NCI-H2227 (cell line): Measurements from ENCODE around the gene CHTOP.
"Not testable (repeated sequence)": the region's sequence is repeated elsewhere in the genome, so short reads cannot be mapped to it uniquely, and the experiment has no call there.

Experiments
- DNase-seq: peaks from one replicate; lab custom pipeline; 2025; ENCODE audit not compliant: unreplicated experiment; lab: John Stamatoyannopoulos, UW

Gene CHTOP

DNA sequence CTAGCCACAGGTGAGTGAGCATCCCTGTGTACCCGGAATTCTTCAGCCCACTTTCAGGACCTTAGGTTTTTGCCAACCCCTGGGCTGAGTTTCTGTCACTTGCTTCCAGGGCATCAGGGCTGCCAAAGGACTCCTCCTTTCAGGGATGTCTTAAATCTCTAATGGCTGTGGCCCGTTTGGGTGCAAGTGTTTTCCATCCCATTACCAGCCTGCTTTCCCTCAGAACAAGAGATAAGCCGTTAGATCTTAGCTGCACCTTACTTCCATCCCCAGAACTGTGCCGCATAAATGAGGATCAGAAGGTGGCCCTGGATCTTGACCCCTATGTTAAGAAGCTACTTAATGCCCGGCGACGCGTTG, 25.3 kb downstream of the CHTOP start:
- DNase-seq, result no peak

DNA sequence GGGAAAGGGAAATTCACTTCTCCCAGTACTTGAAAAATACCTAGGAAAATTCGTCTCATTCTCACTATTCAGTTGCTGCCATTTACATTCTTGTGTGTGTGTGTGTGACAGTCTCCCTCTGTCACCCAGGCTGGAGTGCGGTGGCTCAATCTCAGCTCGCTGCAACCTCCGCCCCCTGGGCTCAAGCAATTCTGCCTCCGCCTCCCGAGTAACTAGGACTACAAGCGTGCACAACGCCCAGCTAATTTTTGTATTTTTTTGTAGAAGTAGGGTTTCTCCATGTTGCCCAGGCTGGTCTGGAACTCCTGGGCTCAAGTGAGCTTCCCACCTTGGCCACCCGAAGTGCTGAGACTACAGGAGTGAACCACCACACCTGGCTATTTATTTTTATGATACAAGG, 25.8 kb downstream of the CHTOP start:
- peak; percentile 9 for DNase-seq

DNA sequence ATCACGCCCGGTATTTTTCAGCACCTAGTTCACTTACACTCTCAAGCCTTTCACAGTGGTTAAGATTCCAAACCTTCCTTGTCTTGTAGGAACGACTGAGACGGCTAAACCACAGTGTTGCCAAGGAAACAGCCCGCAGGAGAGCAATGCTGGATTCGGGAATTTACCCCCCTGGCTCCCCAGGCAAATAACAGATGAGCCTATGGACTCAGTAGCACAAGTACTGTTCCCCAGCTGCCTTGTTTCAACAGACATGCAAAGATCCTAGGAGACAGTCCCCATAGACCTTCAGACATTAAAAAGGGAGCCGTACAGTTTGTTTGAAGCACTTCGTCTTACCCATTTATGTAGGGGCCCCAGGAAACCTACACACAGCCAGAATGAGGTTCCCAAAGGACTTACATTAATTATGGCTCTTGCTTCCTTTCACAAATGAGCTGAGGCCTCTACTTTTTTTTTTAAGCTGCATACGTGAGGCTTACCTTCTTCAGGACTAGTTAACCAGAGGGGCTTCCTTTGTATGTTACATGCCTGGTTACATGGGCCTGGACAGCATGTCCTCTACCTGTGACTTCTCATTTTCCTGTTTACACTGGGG, 27.3 kb downstream of the CHTOP start:
- no peak for DNase-seq

DNA sequence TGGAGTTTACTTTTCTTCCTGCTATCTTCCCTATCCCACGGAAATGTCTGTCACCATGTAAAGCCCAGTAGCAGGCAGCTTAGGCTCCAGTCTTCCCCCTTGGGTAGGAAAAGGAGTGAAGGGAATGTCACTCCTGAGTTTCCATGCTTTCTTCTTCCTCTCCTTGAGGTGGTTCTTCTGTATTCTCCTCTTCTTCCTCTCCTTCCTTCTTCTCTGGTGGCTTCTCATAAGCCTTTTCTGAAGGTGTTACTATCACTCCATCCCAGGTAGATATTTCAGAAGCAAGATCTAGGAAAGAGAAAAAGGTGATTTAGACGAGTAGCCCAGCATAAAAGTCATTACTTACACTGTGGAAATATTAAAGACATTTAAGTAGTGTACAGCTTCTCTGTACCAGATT, 28.4 kb downstream of the CHTOP start:
- DNase-seq, result no peak

DNA sequence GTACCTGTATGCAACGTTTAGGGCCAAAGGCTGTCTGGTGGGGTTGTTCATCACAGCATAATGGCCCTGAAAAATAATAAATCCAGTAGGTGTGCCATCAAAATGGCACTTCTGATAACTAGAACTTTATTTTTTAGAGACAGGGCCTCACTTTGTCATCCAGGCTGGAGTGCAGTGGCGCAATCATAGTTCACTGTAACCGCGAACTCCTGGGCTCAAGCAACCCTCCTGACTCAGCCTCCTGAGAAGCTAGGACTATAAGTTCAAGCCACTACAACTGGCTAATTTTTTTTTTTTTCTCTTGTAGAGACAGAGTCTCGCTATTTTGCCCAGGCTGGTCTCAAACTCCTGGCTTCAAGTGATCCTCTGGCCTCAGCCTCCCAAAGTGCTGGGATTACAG, 29.3 kb downstream of the CHTOP start:
- no peak for DNase-seq

DNA sequence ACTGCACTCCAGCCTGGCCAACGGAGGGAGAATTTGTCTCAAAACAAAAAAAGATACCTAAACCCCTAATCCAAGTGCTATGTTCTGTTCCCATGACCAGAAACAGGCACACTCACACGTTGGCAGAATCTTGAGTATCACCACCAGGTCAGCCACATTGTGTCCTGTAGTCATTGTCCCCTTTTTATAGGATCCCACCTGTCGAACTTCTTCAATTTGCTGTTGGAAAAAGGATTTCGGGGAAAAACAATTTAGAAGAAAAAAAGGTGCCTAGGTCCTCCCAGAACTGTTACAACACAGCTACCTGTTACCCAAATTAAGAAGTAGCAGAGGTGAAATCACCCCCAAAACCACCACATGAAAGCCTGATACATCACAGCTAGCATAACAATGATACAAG, 33.6 kb downstream of the CHTOP start:
- DNase-seq, result no peak

DNA sequence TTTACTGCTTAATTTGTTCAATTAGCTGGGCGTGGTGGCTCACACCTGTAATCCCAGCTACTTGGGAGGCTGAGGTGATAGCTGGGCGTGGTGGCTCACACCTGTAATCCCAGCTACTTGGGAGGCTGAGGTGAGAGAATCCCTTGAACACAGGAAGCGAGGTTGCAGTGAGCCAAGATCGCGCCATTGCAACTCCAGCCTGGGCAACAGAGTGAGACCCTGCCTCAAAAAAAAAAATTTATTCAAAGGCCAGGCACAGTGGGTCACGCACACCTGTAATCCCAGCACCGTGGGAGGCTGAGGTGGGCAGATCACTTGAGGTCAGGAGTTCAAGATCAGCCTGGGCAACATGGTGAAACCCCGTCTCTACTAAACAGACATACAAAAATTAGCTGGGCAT, 34.8 kb downstream of the CHTOP start:
- not testable (repeated sequence) for DNase-seq

DNA sequence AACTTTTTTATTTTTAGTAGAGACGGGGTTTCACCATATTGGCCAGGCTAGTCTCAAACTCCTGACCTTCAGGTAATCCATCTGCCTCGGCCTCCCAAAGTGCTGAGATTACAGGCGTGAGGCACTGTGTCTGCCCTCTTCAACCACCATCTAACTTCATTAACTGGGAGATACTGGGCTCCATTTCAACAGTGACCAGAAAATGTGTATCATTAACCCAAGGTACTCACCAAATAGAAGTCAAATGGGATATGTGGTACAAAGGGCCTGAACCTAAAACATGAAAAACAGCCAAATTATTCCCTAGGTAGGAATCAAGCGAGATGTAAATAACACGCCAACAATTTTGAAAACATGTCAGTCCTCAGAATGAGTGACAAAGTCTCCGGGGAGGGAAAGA, 35.7 kb downstream of the CHTOP start:
- no peak for DNase-seq

DNA sequence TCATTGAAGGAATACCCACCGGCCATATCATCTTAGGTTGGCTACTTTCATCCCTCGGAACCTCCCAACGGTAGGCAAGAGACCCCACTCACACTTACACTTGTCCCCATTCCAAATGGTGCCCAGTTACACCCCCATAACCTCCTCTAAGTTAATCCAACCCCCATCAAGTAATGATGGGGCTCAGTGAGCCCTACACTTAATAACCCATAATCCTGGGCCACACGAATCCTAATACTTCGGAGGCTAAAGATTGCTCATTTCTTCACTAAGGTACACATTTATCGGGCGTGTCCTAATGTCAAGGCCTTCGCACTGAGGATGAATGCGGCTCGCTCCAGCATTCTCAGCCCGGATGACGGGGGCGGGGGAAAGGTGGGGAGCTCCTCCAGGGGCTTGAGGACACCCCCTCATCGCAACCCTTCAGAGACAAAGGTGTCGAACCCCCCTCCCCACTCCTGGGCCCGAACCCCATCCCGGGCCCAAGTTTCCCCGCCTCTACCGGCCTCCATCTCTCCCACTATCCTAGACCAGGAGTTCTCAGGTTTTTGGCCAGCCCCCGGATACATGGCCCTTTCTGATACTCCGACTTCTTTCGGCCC, 36.5 kb downstream of the CHTOP start:
- peak; percentile 51 for DNase-seq

DNA sequence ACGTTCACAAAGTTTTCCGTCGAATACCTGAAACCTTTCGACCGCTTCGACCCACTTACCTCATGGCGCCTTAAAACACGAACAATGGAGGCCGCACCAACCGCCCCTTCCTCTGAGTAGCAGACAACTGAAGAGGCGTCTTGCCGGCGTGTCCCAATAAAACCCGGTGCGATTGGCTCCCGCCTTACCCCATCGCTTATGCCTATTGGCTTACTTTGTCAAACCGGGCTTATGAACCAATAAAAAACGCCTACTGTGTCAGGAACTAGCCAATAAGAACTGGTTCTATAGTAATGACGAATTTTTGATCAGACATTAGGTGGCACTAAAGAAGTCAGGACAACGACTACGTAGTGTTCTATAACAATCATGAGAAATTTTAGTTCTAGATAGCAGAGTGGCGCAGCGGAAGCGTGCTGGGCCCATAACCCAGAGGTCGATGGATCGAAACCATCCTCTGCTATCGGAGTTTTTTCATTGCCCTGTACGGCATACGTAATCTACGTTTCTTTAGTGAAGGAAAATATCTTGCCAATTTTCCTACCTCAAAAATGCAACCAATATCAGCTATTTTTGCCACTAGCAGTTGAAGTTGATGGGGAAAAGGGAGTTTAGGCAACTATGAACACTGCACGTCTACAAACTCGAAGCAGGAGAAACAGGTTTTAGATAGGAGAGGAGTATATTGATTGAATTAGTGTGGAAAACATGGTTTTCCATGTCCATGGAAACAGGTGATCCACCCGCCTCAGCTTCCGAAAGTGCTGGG, 37.2 kb downstream of the CHTOP start, which contains the start of gene ILF2:
Gene ILF2 (minus strand): TSS at position 135 of the 769 bp plus-strand sequence. CDS start 71 bp downstream, at position 64.
- DNase-seq, result peak; percentile 99

DNA sequence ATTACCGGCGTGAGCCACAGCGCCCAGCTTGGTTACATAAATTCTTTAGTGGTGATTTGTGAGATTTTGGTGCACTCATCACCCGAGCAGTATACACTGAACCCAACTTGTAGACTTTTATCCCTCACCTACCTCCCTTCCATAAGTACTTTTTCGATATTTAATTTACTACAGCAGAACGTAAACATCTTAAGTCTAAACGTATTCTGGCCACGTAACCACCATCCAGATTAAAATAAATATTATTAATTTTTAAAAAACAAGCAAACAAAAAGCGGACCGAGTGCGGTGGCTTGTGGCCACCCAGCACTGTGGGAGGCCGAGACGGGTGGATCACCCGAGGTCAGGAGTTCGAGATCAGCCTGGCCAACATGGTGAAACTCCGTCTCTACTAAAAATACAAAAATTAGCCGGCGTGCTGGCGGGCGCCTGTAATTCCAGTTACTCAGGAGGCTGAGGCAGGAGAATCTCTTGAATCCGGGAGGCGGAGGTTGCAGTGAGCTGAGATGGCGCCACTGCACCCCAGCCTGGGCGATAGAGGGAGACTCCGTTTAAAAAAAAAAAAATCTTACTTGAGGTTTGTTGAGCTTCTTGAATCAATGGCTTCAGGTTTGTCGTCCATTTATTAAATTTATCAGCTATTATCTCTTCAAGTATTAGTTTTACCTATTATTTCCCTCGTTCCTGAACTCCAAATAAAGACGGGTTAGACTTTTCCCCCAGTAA, 37.9 kb downstream of the CHTOP start:
- peak; percentile 52 for DNase-seq

DNA sequence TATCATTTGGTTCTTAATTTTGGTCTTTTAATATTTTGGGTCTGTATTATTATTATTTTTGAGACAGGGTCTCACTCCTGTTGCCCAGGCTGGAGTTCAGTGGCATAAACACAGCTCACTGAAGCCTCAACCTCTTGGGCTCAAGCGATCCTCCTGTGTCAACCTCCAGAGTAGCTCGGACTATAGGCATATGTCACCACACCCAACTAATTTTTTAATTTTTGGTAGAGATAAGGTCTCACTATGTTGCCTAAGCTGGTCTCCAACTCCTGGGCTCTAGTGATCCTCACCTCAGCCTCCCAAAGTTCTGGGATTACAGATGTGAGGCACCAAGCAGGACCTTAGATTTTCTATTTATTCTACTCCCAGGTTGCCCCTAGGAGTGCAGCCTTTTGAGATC, 39.6 kb downstream of the CHTOP start:
- DNase-seq, result no peak

DNA sequence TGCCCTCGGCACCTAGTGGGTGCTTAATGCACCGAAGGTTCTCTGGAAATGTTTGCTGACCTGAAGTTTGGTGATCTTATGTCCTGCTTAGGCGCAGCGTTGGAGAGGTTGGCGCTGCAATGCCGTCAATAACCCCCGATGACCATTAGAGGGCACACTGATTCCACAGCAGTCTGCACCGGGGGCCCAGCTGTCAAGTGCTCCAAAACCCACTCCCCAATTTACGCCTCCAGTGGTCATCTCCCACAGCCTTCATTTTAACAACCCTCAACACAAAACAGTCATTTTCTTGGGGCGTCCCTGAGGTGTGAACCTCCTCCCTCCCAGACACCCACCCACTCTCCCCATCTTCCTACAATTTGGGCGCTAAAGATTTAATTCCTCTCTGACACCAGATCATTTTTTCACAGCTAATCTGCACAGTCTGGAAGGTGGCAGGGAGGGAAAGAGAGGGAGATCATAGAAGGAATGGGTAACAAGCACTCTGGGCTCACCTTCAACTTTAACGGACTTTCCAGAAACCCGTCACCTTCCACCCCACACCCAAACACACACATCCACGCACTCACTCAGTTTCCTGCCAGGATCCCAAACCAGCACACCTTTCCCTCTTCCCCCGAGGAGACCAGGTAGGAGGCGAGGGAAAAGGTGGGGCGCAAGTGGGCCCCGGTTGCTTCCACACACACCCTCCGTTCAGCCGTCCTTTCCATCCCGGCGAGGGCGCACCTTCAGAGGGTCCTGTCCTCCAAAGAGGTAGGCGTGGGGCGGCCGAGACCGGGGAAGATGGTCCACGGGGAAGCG, 44.1 kb downstream of the CHTOP start:
- peak; percentile 59 for DNase-seq

DNA sequence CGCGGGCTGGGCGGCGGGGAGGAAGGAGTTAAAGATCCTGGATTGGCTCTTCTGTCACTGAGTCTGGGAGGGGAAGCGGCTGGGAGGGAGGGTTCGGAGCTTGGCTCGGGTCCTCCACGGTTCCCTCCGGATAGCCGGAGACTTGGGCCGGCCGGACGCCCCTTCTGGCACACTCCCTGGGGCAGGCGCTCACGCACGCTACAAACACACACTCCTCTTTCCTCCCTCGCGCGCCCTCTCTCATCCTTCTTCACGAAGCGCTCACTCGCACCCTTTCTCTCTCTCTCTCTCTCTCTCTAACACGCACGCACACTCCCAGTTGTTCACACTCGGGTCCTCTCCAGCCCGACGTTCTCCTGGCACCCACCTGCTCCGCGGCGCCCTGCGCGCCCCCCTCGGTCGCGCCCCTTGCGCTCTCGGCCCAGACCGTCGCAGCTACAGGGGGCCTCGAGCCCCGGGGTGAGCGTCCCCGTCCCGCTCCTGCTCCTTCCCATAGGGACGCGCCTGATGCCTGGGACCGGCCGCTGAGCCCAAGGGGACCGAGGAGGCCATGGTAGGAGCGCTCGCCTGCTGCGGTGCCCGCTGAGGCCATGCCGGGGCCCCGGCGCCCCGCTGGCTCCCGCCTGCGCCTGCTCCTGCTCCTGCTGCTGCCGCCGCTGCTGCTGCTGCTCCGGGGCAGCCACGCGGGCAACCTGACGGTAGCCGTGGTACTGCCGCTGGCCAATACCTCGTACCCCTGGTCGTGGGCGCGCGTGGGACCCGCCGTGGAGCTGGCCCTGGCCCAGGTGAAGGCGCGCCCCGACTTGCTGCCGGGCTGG, 44.9 kb downstream of the CHTOP start, which contains the start of gene NPR1:
Gene NPR1 (plus strand): TSS at position 170 of the 818 bp plus-strand sequence. CDS start 421 bp downstream, at position 591.
- DNase-seq, result peak; percentile 40

DNA sequence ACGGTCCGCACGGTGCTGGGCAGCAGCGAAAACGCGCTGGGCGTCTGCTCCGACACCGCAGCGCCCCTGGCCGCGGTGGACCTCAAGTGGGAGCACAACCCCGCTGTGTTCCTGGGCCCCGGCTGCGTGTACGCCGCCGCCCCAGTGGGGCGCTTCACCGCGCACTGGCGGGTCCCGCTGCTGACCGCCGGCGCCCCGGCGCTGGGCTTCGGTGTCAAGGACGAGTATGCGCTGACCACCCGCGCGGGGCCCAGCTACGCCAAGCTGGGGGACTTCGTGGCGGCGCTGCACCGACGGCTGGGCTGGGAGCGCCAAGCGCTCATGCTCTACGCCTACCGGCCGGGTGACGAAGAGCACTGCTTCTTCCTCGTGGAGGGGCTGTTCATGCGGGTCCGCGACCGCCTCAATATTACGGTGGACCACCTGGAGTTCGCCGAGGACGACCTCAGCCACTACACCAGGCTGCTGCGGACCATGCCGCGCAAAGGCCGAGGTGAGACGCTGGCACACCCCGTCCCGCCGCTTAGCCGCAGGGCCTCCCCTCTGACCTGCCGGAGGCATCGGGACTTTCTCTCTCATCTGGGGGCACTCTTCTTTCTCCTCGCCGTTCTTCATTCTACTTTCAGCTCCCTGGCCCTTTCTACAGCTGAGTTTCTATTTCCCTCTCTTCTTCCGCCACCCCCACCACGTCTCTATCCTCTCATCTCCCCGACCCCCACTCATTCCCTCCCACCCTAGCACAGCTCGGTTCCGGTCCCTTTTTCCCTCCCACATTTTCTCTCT, 45.7 kb downstream of the CHTOP start:
- DNase-seq, result peak; percentile 34

DNA sequence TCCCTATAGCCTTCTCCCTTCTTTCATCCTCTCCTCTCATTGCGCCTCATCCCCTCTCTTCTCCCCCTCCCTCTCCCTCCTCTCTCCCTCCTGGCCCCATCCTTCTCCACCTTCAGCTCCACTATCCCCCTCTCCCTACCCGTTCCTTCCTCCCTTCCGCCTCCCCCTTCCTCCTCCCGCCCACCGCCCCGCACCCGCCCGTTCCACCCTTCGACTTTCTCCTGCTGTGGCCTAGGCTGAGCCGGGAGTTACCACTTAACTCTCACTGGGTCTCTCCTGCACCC, 46.2 kb downstream of the CHTOP start:
- no peak for DNase-seq

DNA sequence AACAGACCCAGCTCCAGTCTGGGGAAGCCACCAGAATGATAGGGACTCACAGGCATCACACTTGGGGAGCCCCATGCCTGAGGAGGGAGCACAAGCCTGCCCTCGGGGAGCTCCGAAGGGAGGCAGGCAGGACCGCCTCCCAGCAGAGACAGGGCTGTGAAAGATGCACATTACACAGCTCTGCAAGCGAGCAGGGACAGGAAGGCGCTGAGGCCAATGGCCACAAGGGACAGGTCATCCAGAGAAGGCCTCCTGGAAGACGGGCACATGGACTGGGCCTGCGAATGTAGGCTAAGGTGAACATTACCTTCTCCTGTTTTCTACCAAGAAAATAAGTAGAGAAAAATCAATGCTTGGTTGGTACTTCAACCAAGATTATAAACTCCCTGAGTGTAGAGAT, 48.9 kb downstream of the CHTOP start:
- no peak for DNase-seq

DNA sequence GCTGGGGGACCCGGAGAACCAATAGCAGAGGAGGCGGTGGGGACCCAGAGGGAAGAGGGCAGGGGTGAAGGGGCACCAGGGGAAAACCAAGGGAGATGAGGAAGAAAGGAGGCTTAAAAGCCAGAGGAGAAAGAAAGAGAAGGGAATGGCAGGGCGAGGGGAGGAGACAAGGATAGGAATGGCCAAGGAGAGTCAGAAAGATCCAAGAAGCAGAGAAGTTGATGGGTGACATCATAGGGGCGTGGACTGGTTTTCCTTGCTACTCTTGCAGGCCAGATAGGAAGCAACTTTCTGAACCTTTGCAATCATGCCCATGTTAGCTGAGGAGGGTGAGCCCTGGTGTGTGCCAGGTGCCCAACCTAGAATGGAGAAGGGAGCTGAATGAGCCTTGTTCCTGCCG, 50.0 kb downstream of the CHTOP start:
- DNase-seq, result no peak

DNA sequence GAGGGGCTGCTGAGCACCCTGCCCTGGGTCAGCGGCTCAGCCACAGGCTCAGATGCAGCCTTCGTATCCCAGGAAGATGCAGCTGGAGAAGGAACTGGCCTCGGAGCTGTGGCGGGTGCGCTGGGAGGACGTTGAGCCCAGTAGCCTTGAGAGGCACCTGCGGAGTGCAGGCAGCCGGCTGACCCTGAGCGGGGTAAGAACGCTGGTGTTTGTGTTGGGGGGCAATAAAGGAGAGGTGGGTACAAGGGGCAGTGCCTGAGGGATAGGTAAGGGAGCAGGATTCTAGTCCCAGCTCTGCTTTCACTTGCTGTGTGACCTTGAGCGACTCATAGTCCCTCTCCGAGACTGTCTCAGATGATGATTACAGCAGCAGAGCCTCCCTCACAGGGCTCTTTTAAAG, 51.0 kb downstream of the CHTOP start:
- no peak for DNase-seq
